Measurements from ENCODE around the gene ADO.

Gene ADO

GRCh38 chr10:62818426-62819011 lies 14.0 kb downstream of the ADO start:
- DNase-seq = peak; percentile 19

GRCh38 chr10:62819141-62819920 lies 14.8 kb downstream of the ADO start:
- DNase-seq = no peak

GRCh38 chr10:62820586-62820985 lies 16.1 kb downstream of the ADO start:
- no peak for DNase-seq

DNA sequence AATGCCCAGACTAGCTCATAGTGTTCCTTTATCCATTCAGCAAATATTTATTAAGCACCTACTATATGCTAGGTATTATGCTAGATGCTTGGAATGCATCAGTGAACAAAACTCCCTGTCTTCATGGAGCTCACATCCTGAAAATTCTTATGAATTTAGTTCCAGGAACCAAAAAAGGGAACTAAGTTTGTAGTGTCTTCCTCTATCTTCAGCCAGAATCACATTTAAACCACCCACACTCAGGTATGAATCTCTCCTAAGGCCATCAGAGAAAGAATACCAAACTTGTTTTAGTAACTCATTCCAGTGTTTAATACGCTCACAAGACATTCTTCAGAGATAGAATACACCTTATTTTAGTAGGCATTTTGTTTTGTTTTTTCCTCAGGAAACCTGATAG lies 21.8 kb downstream of the ADO start:
- no peak for DNase-seq

- no peak for DNase-seq
Observed at GRCh38 chr10:62829622-62830021, 25.1 kb downstream of the ADO start.

- no peak for DNase-seq
Observed at GRCh38 chr10:62830679-62831078, 26.2 kb downstream of the ADO start.

DNA sequence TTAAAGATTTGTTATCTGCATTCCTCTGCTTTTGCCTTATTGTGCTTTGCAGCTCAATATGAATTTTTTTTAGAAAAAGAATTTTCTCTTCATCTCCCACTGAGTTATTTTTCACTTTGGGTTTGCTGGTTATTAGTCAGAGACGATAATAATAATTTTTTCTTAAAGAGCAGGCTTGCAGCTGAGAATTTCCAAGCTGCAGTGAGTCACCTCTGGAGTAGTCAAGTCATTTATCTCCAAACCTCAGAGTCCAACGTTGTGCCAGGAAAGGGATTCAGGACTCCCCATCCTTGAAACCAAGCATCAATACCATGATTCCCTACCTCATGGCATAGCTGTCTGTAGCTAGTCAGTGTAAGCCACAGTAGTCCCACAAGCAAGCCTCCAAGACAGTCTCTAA lies 26.8 kb downstream of the ADO start:
- no peak for DNase-seq

DNA sequence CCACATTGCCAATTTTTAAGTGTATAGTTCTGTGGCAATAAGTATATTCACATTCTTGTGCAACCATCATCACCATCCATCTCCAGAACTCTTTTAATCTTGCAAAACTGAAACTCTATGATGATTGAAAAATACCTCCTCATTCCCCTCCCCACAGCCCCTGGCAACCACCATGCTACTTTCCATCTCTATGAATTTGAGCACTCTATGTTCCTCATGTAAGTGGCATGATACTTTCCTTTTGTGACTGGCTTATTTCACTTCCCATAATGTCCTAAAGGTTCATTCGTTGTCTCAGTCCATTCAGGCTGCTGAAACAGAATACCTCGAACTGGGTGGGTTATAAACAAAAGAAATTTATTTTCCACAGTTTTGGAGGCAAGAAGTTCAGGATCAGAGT lies 35.1 kb downstream of the ADO start:
- DNase-seq = no peak

- no peak for DNase-seq
Observed at GRCh38 chr10:62842983-62843382, 38.5 kb downstream of the ADO start.

- no peak for DNase-seq
Observed at GRCh38 chr10:62843600-62843999, 39.1 kb downstream of the ADO start.

GRCh38 chr10:62844280-62845011 lies 39.9 kb downstream of the ADO start:
- DNase-seq = no peak

GRCh38 chr10:62847433-62847832 lies 42.9 kb downstream of the ADO start:
- no peak for DNase-seq

- no peak for DNase-seq
Observed at GRCh38 chr10:62850646-62851045, 46.1 kb downstream of the ADO start.

GRCh38 chr10:62851442-62851841 lies 46.9 kb downstream of the ADO start:
- no peak for DNase-seq

DNA sequence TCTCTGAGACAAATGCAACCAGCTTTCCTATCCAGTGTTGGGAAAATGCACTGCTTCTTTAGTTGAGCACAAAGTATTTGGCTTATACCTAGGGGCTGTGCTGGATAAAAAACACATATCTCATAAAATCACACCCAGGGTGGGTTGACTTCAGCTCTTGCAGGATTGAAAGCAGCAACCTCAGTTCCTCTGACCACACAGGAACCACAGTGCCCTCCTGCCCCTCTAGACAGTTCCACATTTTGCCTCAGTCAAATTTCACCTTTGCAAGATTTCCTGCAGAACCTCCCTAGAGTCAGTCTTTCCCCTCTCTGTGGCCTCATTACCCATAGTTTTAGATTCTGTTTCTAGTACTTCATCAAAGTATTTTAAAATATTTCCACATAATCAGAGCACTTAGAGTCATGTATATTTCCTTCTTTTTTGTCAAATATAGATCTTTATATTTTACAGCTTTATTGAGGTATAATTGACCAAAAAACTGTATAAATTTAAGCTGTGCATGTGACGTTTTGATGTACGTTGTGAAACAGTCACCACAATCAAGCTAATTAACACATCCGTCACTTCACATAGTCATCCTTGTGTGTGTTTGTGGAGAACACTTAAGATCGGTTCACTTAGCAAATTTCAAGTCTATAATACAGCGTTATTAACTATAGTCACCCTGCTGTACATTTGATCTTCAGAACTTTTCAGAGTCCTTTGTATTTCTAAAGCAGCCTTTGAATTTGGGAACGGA lies 48.6 kb downstream of the ADO start:
- DNase-seq = no peak

GRCh38 chr10:62853710-62854109 lies 49.2 kb downstream of the ADO start:
- DNase-seq = no peak

- no peak for DNase-seq
Observed at GRCh38 chr10:62856021-62856420, 51.5 kb downstream of the ADO start.

All from midbrain (tissue), 1 donor.